ENCODE data around the gene PSAP. TPM values are rescaled to one million over a fixed set of nuclear protein-coding genes. Genes with fewer than 3 reads are reported as not detected.
"Not testable (repeated sequence)": the region's sequence is repeated elsewhere in the genome, so short reads cannot be mapped to it uniquely, and the experiment has no call there.

Gene PSAP
- 1,000 to 10,000 TPM in 4 of 7 donors, 100 to 1,000 TPM in 3; 632 to 1,246 (median 1,118) TPM for total RNA-seq
- 1,000 to 10,000 TPM in 1 of 2 donors, 100 to 1,000 TPM in 1; 916 to 3,407 TPM for polyA plus RNA-seq
- long read RNA-seq, donor 1, transcript PSAP-202 (14 exons, 2,872 nt): major isoform, 650 of 5,552 reads
- long read RNA-seq, donor 1, transcript PSAP-201 (14 exons, 2,830 nt): minor isoform, 59 of 5,552 reads
- long read RNA-seq, donor 1, partial matches to known transcripts: 450 of 5,552 reads
- long read RNA-seq, donor 1, other reads (novel, unspliced or antisense): 4,393 of 5,552 reads
- long read RNA-seq, donor 2, transcript PSAP-202 (14 exons, 2,872 nt): major isoform, 243 of 477 reads
- long read RNA-seq, donor 2, partial matches to known transcripts: 154 of 477 reads
- long read RNA-seq, donor 2, other reads (novel, unspliced or antisense): 79 of 477 reads
- long read RNA-seq, donor 3, transcript PSAP-201 (14 exons, 2,830 nt): minor isoform, 22 of 2,891 reads
- long read RNA-seq, donor 3, transcript PSAP-202 (14 exons, 2,872 nt): major isoform, 413 of 2,891 reads
- long read RNA-seq, donor 3, partial matches to known transcripts: 264 of 2,891 reads
- long read RNA-seq, donor 3, other reads (novel, unspliced or antisense): 2,192 of 2,891 reads

DNA sequence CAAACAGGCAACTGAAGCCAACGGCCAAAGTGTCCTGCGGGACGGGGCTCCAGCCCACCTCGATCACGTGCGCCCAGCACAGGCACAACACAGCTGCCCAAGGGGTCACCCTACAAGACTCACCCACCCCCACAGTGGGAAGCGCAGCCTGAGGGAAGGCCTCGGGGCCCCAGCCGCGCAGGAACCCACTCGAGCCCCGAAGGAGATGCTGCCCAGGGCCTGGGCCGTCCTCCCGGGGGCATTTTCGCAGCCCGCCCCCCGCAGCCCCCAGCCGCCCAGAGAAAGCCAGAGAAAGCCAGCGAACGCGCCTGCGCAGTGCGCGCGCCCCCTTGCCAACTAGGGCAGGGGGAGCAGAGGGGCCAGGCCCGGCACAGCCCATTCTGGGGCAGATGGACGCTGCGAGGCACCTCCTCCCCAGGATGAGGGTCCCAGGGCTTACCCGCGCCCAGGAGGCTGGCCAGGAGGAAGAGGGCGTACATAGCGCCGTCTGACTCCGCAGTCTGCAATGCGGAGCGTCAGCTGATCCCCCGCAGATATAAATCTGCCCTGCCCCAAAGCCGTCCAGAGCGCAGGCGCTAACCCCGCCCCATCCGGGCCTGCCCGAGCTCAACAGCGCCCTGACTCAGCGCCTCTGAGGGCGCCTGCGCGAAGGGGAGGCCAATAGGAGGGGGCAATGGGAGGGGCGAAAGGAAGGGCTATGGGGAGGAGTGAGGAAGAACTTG lies at the start of gene PSAP:
TSS of gene PSAP (minus strand) at position 509 of the 722 bp plus-strand sequence. CDS start at position 479, 30 bp downstream.
- peak; percentile 95 for TF ChIP-seq POLR2A (IDR thresholded peaks at IDR 0.05)
- TF ChIP-seq EP300 (IDR thresholded peaks at IDR 0.05): no peak
- TF ChIP-seq, protein P1, sequence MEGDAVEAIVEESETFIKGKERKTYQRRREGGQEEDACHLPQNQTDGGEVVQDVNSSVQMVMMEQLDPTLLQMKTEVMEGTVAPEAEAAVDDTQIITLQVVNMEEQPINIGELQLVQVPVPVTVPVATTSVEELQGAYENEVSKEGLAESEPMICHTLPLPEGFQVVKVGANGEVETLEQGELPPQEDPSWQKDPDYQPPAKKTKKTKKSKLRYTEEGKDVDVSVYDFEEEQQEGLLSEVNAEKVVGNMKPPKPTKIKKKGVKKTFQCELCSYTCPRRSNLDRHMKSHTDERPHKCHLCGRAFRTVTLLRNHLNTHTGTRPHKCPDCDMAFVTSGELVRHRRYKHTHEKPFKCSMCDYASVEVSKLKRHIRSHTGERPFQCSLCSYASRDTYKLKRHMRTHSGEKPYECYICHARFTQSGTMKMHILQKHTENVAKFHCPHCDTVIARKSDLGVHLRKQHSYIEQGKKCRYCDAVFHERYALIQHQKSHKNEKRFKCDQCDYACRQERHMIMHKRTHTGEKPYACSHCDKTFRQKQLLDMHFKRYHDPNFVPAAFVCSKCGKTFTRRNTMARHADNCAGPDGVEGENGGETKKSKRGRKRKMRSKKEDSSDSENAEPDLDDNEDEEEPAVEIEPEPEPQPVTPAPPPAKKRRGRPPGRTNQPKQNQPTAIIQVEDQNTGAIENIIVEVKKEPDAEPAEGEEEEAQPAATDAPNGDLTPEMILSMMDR (IDR thresholded peaks at IDR 0.05): no peak
- intact Hi-C loops (cut with DNase I): loop anchor here in 1 of 4 donors (2.0 kb wide), 1 partner anchor 38 kb away; no protein-coding TSS in a partner anchor
- Histone ChIP-seq H3K4me1 (ENCODE audit: insufficient read depth) (peaks cover 12% of the 10 kb centered on the region), H3K27me3 (no peaks in the 10 kb centered on the region), H3K9me3 (no peaks in the 10 kb centered on the region), H3K27ac (peak within 1 kb of the TSS; percentile 74 to 93), H3K36me3 (no peaks in the 10 kb centered on the region), H3K4me3 (peak within 1 kb of the TSS; percentile 94)
- 0% methylated on average over 32 to 49 of the region's 49 CpGs for WGBS, 3 donors
- DNase-seq: peak; percentile 98 to 99 (median 99)

DNA sequence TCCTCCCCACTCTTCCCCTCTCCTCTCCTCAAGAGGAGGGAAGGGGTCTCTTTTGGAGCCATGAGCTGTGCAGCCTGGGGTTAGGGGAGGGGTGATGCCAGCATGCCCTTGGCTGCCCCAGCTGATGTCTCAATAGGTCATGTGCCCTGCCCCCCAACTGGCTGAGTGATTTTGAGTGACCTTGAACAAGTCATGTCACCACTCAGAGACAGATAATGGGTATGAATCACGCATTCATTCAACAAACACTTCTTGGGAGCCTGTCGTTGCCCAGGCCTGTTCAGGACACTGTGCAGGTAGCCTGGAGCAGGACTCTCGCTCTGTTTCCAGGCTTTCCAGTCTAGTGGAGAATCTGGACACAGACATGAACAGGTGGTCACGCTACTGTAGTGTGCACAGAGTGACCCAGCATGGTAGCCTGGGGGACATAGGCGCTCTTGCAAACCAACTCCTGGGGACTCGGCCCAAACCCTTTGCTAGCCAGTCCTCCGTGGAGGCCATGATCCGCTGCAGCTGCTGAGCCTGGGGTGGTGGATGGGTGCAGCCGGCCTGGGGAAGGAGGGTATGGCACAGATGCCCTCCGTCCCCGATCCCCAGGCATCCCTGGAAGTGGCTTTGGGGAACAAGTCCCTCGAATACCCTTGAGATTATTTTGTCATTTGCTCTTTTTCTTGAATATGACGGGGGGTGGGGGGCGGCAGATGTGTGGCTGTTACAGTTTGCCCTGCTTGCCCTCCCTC lies 49.6 kb upstream of the PSAP start:
- Histone ChIP-seq H3K27me3 (no peaks in the 10 kb centered on the region), H3K27ac (no peak overlapping the region), H3K4me1 (ENCODE audit: insufficient read depth) (no peaks in the 10 kb centered on the region), H3K36me3 (no peaks in the 10 kb centered on the region), H3K4me3 (no peak overlapping the region), H3K9me3 (no peaks in the 10 kb centered on the region)
- intact Hi-C loops (cut with DNase I): no loop called here
- TF ChIP-seq EP300 (IDR thresholded peaks at IDR 0.05) (no peak), POLR2A (IDR thresholded peaks at IDR 0.05) (no peak)
- TF ChIP-seq, protein P1 (IDR thresholded peaks at IDR 0.05): no peak
- 93 to 97% (median 96%) methylated on average over 14 of the region's 14 CpGs for WGBS, 3 donors
- no peak for DNase-seq

DNA sequence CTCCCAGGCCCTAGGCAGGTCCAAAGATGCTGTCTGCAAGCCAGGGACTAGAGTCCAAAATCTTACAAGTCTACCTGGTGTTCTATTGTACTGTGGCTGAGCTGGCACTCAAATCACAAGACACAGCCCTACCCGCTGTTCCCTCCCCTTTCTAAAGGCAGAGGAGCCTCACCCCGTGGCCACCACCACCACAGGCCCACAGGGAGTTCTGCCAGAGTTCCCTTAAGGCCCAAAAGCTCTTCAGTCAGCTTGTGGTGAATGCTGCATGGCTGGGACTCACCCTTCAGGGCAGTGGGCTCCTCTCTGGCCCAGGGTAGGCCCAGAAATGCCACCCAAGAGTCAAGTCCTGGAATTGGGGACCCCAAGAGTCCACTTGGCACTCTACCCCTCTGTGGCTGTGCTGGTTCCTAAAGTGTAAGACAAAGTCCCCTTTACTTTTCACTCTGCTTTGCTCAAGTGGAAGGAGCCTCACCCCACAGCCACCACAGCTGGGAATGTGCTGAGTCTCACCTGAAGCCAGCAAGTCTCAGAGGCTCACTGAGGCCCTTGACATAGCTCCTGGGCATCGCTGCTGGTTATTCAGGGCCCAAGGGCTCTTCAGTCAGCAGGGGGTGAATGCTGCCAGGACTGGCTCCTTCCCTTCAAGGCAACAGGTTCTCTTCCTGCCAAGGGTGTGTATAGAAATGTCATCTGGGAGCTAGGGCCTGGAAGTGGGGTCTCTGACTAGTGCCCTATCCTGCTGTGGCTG lies 48.8 kb upstream of the PSAP start:
- no peaks in the 10 kb centered on the region for H3K27me3 ChIP-seq
- no peaks in the 10 kb centered on the region for H3K9me3 ChIP-seq
- TF ChIP-seq, protein P1 (IDR thresholded peaks at IDR 0.05): no peak
- TF ChIP-seq EP300 (IDR thresholded peaks at IDR 0.05): no peak
- no peak for TF ChIP-seq POLR2A (IDR thresholded peaks at IDR 0.05)
- no peaks in the 10 kb centered on the region for H3K4me1 ChIP-seq (ENCODE audit: insufficient read depth)
- DNase-seq: no peak
- H3K4me3 ChIP-seq: no peak overlapping the region
- intact Hi-C loops (cut with DNase I): loop anchor here in 3 of 4 donors (10.0 kb wide), 3 partner anchors 435 to 585 kb away; partner anchors contain the start of gene SLC29A3 (in 1 of the 3)
- WGBS, 3 donors: 84 to 94% (median 85%) methylated on average over 3 of the region's 3 CpGs
- H3K36me3 ChIP-seq: no peaks in the 10 kb centered on the region
- H3K27ac ChIP-seq: no peak overlapping the region

DNA sequence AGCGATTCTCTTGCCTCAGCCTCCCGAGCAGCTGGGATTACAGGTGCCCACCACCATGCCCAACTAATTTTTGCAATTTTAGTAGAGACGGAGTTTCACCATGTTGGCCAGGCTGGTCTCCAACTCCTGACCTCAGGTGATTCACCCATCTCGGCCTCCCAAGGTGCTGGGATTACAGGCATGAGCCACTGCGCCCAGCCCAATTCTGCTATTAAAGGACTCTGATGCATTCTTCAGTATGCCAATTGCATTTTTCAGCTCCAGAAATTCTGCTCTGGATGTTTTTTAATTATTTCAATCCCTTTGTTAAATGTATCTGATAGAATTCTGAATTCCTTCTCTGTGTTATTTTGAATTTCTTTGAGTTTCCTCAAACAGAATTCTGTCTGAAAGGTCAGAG lies 47.3 kb upstream of the PSAP start:
- intact Hi-C loops (cut with DNase I): loop anchor here in 3 of 4 donors (10.0 kb wide), 3 partner anchors 436 to 584 kb away; partner anchors contain the start of gene SLC29A3 (in 1 of the 3)
- not testable (repeated sequence) for H3K4me1 ChIP-seq (ENCODE audit: insufficient read depth); H3K4me3 ChIP-seq; DNase-seq; H3K9me3 ChIP-seq; H3K36me3 ChIP-seq; H3K27ac ChIP-seq; H3K27me3 ChIP-seq
- 97 to 98% (median 97%) methylated on average over 5 of the region's 5 CpGs for WGBS, 3 donors
